GM18520 (cell line): ENCODE results near the gene NR1D2.

Experiments
- ATAC-seq: cut with Tn5 transposase; IDR thresholded peaks from one replicate; pipeline ENCODE4 v1.9.1; 2021; ENCODE audit not compliant: unreplicated experiment

The NR1D2 gene

DNA sequence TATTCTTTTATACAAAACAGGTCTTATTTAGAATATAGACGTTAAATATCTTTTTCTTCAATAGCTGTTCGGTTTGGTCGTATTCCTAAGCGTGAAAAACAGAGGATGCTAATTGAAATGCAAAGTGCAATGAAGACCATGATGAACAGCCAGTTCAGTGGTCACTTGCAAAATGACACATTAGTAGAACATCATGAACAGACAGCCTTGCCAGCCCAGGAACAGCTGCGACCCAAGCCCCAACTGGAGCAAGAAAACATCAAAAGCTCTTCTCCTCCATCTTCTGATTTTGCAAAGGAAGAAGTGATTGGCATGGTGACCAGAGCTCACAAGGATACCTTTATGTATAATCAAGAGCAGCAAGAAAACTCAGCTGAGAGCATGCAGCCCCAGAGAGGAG is 16.8 kb downstream of the NR1D2 start:
- ATAC-seq = no peak

- ATAC-seq = no peak
Measured at GRCh38 chr3:23964537-23965235, 19.6 kb downstream of the NR1D2 start.

GRCh38 chr3:23966328-23966727 is 21.2 kb downstream of the NR1D2 start:
- no peak for ATAC-seq

DNA sequence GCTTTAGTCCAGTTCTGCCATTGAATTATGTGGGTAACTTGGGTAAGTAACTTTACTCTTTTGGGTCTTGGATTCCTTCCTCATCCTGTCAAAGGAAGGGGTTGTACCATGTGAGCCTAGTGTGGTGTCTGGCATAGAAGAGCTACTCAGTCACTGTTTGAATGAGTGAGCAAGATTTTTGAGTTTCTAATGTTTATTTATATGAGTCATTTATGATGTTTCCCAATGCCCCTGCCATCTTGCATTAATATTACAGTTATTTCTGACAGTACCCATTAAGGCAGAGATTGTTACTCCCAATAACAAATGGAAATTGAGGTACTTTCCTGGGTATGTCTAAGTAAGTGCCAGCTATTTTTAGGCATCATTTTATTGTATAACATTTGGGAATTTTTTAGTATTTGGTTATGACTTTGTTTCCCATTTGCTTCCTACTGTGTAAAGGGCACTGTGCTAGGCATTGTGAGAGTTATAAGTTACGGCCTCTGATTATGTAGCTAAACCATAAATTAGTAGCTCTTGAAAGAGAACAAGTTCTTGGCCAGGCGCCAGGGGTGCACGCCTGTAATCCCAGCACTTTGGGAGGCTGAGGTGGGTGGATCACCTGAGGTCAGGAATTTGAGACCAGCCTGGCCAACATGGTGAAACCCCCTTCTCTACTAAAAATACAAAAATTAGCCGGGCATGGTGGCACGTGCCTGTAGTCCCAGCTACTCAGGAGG is 23.5 kb downstream of the NR1D2 start:
- ATAC-seq = no peak

DNA sequence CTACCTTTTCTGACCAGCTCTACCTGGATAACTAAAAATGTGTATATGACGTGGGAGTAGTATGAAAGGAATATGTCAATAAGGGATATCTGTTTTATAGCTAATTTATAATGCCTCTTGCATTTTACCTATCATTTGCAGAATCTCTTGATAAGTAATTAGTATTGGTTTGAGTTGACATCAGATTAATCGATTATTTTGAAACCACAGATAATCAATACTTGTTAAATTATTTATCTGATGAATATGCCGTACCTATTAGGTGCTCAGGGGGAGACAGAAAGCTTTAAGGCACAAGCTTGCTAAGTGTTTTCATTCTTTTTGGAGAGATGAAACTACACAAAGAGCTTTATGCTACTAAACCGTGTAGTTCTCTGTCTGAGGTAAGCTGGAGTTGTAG is 24.3 kb downstream of the NR1D2 start:
- no peak for ATAC-seq

DNA sequence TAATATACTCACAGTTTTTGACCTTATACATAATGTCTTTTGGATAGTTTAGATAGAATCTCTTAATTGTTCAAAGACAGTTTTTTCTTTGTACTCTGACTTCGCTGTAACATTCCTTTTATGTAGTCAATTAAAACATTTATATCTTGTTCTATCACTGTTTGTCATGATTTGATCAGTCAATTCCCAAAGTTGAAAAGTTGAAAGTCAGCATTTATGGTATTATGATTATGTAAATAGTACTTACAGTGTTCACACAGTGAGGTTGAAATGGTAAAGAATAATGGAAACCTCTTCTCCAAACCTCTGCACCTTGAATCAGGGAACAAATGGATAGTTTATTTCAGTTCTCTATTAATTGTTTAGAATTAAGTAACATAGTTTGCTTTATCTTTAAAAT is 26.6 kb downstream of the NR1D2 start:
- ATAC-seq = no peak

- ATAC-seq = no peak
Measured at GRCh38 chr3:23976555-23976954, 31.5 kb downstream of the NR1D2 start.

GRCh38 chr3:23979569-23979968 is 34.5 kb downstream of the NR1D2 start:
- no peak for ATAC-seq

DNA sequence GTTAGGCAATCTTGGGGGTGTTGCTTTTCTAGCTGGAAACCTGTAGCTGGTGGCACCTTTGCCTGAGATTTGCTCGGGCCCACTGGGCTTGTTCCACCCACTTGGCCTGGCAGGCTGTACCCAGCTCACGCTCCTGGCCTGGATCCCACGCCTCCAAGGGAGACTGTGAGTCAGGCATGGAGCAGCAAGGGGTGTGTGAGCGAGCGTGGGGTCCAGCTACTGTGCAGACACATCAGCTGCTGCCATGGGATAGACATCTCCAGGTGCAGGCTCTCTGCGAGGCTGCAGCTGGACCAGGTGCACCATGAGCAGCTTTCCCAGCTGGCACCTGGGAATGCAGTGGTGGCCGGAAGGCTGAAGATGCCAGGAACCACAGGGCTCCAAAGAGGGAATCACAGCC is 36.0 kb downstream of the NR1D2 start:
- ATAC-seq = no peak

- ATAC-seq = no peak
Measured at GRCh38 chr3:23981955-23982354, 36.9 kb downstream of the NR1D2 start.

GRCh38 chr3:23984934-23985333 is 39.8 kb downstream of the NR1D2 start:
- ATAC-seq = no peak

- no peak for ATAC-seq
Measured at GRCh38 chr3:23985747-23986544, 40.9 kb downstream of the NR1D2 start.

DNA sequence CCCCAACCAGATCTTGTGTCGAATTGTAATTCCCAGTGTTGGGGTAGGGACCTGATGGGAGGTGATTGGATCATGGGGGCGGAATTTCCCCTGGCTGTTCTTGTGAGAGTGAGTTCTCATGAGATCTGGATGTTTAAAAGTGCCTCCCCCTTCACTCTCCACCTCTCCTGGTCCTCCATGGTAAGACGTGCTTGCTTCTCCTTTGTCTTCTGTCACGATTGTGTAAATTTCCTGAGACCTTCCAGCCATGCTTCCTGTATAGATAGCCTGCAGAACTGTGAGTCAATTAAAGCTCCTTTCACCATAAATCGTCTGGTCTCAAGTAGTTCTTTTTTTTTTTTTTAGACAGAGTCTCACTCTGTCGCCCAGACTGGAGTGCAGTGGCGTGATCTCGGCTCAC is 42.3 kb downstream of the NR1D2 start:
- ATAC-seq = no peak

DNA sequence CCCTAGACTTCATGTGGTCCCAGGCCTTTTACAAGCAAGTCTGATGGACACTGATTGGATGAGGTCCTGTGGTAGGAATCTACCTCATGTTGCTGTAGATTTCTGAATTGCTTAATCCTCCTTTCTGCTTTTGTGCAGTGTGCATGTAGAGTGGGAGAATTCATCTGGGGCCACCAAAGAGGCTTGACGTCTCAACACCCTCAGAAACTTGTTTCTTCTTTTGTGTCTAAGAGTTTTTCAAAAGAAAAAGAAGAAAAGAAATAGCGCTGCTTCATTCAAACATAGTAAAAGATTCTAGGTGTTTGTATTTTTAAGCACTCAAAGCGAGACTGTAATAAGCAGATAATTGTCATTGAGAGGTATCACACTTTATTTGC is 46.2 kb downstream of the NR1D2 start:
- ATAC-seq = no peak

DNA sequence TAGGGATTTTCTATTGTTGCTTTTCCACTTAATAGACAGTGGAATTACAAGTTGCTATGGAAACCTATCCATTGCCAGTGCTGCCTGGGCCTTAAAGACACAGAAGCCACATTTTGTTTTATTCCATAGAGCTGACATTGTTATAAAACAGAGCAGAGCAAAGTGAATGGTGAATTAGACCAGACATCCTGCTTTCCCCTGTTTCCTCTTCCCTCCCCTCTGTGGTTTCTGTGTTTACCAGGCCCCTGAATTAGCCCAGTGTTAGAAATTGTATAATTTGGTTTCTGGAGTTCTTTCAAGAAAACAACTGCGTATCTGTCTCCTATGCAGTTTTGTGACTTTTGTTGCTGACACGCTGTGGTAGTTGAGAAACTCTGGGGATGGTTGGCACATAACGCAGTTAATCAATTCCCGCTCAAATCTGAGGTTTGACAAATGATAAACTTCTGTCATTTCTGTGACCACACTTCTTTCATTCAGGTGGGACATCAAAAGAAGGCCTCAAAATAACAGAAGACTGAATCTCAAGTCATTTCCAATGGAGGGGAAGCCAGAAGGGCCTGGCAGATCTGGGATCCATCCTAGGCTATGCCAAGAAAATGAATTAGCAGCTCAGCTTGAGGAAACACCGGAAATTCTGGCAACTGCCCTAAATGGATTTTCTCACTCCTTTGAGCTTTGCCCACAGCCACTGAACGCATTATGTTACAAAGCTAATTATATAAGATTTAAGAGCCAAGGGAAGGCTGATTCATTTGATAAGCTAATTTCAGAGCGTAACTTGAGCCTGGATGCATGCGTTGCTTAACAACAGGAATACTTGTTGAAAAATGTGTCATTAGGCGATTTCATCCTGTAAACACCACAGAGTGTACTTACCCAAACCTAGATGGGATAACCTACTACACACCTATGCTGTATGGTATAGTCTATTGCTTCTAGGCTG is 46.9 kb downstream of the NR1D2 start:
- ATAC-seq = no peak

DNA sequence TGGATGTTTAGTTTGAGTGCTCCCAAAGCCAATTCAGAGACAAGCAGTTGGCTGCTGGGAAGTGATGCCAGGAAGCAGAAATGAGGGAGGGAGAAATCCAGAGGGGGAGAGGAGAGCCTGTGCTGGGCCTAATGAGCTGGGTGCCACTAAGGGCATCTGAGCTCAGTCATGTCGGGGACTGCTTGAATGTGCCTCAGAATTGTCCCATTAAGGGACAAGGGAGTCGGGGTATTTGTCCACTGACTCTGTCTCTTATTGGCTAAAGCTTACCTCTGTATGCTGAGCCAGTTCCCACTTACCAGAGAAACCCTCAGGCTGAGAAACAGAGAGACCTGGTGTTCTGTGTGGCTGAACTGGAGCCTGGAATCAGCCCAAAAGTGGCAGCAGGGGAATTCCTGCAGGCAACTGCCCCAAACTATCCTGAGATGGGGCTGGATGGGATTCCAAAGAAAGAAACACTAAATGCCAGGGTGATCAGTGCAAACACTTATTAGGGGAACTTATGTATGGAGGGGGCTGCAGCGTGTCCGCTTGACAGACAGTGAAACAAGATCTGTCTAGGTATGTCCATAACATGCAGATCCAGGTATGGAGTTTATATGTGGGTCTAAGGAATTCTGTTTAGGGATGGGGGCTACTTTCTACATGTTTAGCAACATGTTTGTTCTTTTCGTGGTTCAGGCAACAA is 48.6 kb downstream of the NR1D2 start:
- ATAC-seq = no peak

- ATAC-seq = no peak
Measured at GRCh38 chr3:23994244-23994569, 49.1 kb downstream of the NR1D2 start.

DNA sequence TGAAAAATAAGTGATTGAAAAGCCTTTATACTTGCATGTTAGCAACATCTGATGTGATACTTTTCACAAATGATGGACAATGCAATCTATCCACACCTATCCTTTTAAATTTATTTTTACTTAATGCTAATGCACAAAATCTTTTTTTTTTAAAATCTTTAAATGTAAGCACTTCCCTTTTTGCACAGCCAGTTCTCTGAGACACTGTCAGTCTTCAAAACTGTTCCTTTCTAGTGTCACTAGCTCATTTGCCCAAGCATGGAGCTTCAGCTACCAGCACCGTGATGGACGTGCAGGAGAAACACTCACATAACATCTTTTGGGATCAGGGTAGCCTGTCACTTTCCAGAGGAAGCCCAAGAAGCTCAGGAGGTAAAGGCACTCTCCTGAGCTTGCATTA is 50.1 kb downstream of the NR1D2 start:
- no peak for ATAC-seq

DNA sequence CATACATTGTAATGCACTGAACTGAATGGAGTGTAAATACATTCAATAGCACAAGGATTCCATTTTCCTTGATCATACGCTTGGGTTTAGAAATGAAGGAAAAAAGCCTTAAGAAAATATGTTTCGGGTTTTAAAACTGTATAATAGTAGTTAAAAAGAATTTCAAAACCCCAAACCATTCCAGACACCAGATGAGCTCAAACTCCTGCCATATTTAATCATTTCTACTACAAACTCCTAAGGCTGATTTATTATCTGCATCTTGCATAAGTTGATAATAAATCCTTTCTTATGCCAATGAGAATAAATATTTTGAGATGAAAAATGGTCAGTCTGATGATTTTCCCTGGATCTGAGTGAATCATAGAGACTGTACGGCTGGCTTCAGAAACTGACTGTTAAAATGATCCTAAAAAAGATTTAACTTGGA is 51.0 kb downstream of the NR1D2 start:
- ATAC-seq = no peak

GRCh38 chr3:23999012-23999641 is 54.0 kb downstream of the NR1D2 start:
- no peak for ATAC-seq
